ENCODE measurements around the gene FXYD7.

- TF ChIP-seq CTCF (IDR thresholded peaks at IDR 0.05; ENCODE audit: poor library complexity) (no peak), EZH2 (IDR thresholded peaks at IDR 0.05; ENCODE audit: borderline replicate concordance) (no peak)
Measured at GRCh38 chr19:35166100-35167063, 23.3 kb downstream of the FXYD7 start.
